Neuron (in vitro differentiated cells): ENCODE data around the gene LHFPL6.

Experiments
- H2AFZ ChIP-seq: one replicate; pipeline ENCODE4 v1.6.1; 2013; ENCODE audit warnings: low read depth, mild to moderate bottlenecking, inconsistent platforms, low read length, moderate library complexity
- H3K27me3 ChIP-seq: one replicate; pipeline ENCODE4 v1.6.1; 2013; ENCODE audit warnings: low read length; ENCODE audit not compliant: insufficient read depth
- H3K36me3 ChIP-seq: one replicate; pipeline ENCODE4 v1.6.1; 2013; ENCODE audit warnings: low read length; ENCODE audit not compliant: insufficient read depth
- H3K4me1 ChIP-seq: one replicate; pipeline ENCODE4 v1.6.1; 2013; ENCODE audit warnings: low read length; ENCODE audit not compliant: insufficient read depth
- H3K4me3 ChIP-seq: 2 replicates; pipeline ENCODE4 v1.5.1; 2013; ENCODE audit warnings: mild to moderate bottlenecking, low read length, moderate library complexity
- H3K9me3 ChIP-seq: one replicate; pipeline ENCODE4 v1.6.1; 2013; ENCODE audit warnings: low read length

The LHFPL6 gene

DNA sequence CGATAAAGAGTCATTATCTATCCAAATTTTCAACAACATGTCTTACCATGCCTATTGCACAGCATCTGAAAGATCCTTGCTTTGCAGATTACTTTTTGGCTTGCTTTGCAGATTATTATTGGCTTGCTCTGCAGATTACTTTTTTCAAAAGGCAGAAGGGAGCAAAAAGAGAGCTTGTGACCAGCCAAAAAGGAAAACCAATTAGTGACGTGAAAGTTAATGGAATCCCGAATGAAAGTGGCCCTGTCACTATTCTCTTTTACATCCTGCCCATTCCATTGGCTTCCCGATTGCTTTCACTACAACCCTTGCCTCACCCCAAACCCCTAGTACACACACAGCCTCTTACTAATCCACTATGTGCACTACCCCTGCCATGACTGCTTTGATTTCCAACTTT lies 81.3 kb downstream of the LHFPL6 start:
- H2AFZ ChIP-seq: no peak overlapping the region
- peaks cover 3% of the 10 kb centered on the region for H3K4me1 ChIP-seq
- no peaks in the 10 kb centered on the region for H3K9me3 ChIP-seq
- no peaks in the 10 kb centered on the region for H3K36me3 ChIP-seq
- H3K27me3 ChIP-seq: no peaks in the 10 kb centered on the region
- H3K4me3 ChIP-seq: no peak overlapping the region

DNA sequence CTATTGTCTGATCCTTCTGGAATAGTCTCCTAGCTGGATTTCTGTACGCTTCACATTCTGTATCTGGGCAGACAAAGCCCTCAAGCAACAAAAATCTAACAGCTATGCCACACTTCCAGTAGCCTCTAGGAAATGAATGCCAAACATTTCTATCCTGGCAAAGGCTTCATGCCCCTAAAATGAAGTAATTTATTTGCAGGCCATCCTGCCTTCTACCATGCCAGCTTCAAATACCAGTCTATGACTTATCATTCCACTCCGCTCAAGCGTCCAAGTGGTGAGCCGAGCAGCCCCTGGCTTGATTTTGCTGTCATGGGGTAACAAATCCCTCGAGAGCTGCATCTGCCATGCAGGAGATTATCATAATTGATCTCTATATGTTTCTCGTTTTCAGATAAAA lies 86.9 kb downstream of the LHFPL6 start:
- H3K4me3 ChIP-seq: no peak overlapping the region

GRCh38 chr13:39515224-39515714 lies 87.7 kb downstream of the LHFPL6 start:
- H3K4me3 ChIP-seq: no peak overlapping the region
- H3K36me3 ChIP-seq: no peaks in the 10 kb centered on the region
- no peaks in the 10 kb centered on the region for H3K27me3 ChIP-seq
- H2AFZ ChIP-seq: no peak overlapping the region
- peaks cover 19% of the 10 kb centered on the region for H3K4me1 ChIP-seq
- H3K9me3 ChIP-seq: no peaks in the 10 kb centered on the region

More for the DNA sequence above, 86.9 kb downstream of the LHFPL6 start:
- peaks cover 19% of the 10 kb centered on the region for H3K4me1 ChIP-seq
- no peak overlapping the region for H2AFZ ChIP-seq
- H3K27me3 ChIP-seq: no peaks in the 10 kb centered on the region
- no peaks in the 10 kb centered on the region for H3K9me3 ChIP-seq
- H3K36me3 ChIP-seq: no peaks in the 10 kb centered on the region

- Histone ChIP-seq H3K4me1 (peaks cover 19% of the 10 kb centered on the region), H3K36me3 (no peaks in the 10 kb centered on the region), H3K27me3 (no peaks in the 10 kb centered on the region), H3K9me3 (no peaks in the 10 kb centered on the region), H3K4me3 (no peak overlapping the region), H2AFZ (no peak overlapping the region)
Measured at GRCh38 chr13:39512687-39513086, 90.3 kb downstream of the LHFPL6 start.

- H3K4me3 ChIP-seq: no peak overlapping the region
- H3K36me3 ChIP-seq: no peaks in the 10 kb centered on the region
- no peaks in the 10 kb centered on the region for H3K27me3 ChIP-seq
- H3K4me1 ChIP-seq: peaks cover 9% of the 10 kb centered on the region
- H3K9me3 ChIP-seq: no peaks in the 10 kb centered on the region
- H2AFZ ChIP-seq: no peak overlapping the region
Measured at GRCh38 chr13:39510316-39510695, 92.7 kb downstream of the LHFPL6 start.

GRCh38 chr13:39509616-39510315 lies 93.2 kb downstream of the LHFPL6 start:
- Histone ChIP-seq H3K9me3 (no peaks in the 10 kb centered on the region), H3K4me1 (peaks cover 5% of the 10 kb centered on the region), H3K36me3 (no peaks in the 10 kb centered on the region), H3K4me3 (no peak overlapping the region), H2AFZ (no peak overlapping the region), H3K27me3 (no peaks in the 10 kb centered on the region)

DNA sequence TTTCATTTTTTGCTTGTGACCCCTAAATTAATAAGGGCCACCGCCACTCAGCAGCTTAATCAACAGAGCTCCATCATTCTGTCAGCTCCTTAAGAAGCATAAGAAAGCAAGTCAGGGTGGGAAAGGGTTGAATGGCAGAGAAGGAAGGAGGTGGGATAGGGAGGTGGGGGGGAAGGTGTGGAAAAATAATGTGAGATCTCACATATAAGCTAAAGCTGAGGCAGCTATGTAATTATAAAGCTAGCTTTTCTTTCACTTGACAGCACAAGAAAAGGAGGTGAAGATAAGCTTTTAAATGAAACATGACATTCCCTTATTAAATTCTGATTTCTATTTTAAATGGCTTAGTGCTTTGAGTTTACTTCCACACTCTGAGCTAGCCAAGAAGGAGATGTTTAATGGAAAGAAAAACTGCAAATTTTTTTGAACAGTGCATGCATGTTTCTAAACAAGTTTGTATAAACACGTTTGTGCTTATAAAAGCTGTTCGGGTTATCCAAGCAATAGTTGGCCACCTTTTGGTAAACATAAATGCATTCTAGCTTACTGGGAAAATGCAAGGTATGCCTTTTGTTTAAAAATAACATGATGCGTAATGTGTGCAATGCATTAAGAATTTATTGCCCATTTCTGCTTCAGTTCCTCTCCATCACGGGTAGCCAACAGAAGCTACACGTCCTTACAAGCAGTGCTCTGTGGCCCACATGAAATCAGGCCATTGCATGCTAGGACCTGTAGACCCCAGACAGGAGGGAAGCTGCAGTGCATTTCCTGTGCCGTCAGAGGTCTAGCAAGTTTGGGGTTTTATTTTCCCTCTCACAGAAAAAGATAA lies 96.2 kb downstream of the LHFPL6 start:
- Histone ChIP-seq H3K9me3 (no peaks in the 10 kb centered on the region), H3K27me3 (no peaks in the 10 kb centered on the region), H2AFZ (no peak overlapping the region)

DNA sequence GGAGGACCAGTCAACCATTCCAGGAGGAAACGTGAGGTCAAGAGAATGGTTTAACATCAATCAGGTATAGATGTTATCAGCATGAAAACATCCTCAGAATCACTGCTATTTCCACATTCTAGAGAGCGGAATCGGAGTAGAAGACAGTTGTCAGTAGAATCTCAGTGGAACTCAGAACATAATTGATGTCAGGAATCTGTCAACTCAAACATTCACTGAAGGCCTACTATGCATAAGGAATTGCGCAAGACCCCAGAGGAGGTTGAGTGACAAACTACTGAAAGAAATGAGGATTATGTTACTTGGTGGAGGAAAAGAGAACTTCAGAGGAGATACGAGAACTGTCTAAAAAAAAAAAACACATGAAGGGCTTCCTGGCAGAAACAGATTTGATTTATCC lies 97.8 kb downstream of the LHFPL6 start:
- Histone ChIP-seq H3K4me3 (no peak overlapping the region), H2AFZ (no peak overlapping the region), H3K27me3 (no peaks in the 10 kb centered on the region), H3K4me1 (peaks cover 24% of the 10 kb centered on the region), H3K9me3 (no peaks in the 10 kb centered on the region), H3K36me3 (no peaks in the 10 kb centered on the region)

More for the DNA sequence above, 96.2 kb downstream of the LHFPL6 start:
- no peak overlapping the region for H3K4me3 ChIP-seq
- H3K36me3 ChIP-seq: no peaks in the 10 kb centered on the region
- peaks cover 13% of the 10 kb centered on the region for H3K4me1 ChIP-seq

DNA sequence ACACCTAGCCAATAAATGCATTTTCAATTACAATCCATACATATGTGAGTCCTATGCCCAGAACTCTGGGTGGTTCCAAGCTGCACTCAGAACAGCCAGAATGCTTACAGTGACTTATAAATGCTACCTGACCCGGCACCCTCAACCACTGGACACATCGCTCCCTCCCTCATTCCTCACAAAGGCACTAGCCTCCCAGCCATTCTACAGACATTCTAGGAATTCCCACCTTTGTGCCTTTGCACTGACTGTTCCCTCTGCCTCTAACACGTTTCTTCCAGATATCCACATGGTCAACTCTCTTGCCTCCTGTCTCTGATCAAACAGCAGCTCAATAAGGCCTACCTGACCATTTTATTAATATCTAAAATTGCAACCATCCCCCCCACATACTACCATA lies 99.9 kb downstream of the LHFPL6 start:
- Histone ChIP-seq H3K36me3 (no peaks in the 10 kb centered on the region), H3K4me3 (no peak overlapping the region), H3K4me1 (peaks cover 34% of the 10 kb centered on the region), H3K27me3 (no peaks in the 10 kb centered on the region), H2AFZ (no peak overlapping the region), H3K9me3 (no peaks in the 10 kb centered on the region)

- Histone ChIP-seq H3K36me3 (no peaks in the 10 kb centered on the region), H3K27me3 (no peaks in the 10 kb centered on the region), H2AFZ (no peak overlapping the region), H3K4me1 (peaks cover 32% of the 10 kb centered on the region), H3K9me3 (no peaks in the 10 kb centered on the region), H3K4me3 (no peak overlapping the region)
Measured at GRCh38 chr13:39501702-39502324, 101.2 kb downstream of the LHFPL6 start.

GRCh38 chr13:39499604-39500003 lies 103.4 kb downstream of the LHFPL6 start:
- Histone ChIP-seq H3K27me3 (no peaks in the 10 kb centered on the region), H3K4me3 (no peak overlapping the region), H3K9me3 (no peaks in the 10 kb centered on the region), H2AFZ (no peak overlapping the region), H3K36me3 (no peaks in the 10 kb centered on the region), H3K4me1 (peaks cover 33% of the 10 kb centered on the region)

DNA sequence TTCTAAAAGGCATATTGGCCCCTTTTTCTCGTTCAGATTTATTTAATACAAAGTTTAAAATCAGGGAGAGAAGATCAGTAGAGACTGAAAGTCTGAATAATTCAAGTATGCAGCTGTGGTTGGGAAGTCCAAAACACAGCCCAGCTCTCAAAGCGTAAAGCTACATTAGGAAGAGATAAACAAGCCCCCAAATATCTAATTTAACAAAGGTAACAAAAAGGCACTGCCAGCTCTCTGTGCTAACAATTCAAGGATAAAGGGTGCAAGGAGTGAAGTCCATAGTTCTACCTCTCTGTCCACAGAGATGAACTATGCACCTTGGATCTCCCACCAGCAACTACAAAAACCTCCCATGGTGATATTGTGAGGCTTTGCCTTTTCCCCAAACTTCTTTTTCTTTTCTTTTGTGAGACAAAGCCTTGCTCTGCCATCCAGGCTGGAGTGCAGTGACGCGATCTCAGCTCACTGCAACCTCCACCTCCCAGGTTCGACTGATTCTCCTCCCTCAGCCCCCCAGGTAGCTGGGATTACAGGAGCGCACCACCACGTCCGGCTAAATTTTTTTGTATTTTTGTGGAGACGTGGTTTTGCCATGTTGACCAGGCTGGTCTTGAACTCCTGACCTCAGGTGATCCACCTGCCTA lies 104.4 kb downstream of the LHFPL6 start:
- Histone ChIP-seq H3K4me1 (peaks cover 41% of the 10 kb centered on the region), H3K4me3 (no peak overlapping the region), H3K27me3 (no peaks in the 10 kb centered on the region), H3K9me3 (no peaks in the 10 kb centered on the region), H2AFZ (no peak overlapping the region), H3K36me3 (no peaks in the 10 kb centered on the region)

DNA sequence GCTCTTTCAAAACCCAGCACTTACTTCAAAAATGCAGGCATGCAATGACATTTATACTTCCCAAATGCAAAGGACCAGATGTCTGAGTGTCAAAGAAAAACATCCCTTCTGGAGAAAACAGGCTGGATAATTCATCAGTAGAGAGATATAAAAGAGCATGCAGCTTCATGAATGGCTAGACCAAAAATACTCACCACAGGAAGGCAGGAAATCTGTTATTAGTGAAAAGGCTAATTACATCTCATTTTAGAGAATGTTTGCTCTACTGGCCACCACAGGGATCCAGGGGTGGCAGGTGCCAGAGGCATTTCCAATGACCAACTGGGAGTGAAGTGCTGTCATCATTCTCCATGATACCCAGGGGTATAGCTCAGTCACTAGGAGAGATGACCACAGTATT lies 106.5 kb downstream of the LHFPL6 start:
- H3K27me3 ChIP-seq: no peaks in the 10 kb centered on the region
- no peaks in the 10 kb centered on the region for H3K36me3 ChIP-seq
- no peak overlapping the region for H3K4me3 ChIP-seq
- H3K9me3 ChIP-seq: no peaks in the 10 kb centered on the region
- H2AFZ ChIP-seq: no peak overlapping the region
- H3K4me1 ChIP-seq: peaks cover 31% of the 10 kb centered on the region
